GM23338 (cell line): ENCODE data around the gene IKZF1. TPM values are rescaled to one million over a fixed set of nuclear protein-coding genes. Genes with fewer than 3 reads are reported as not detected.

Source experiments
- ATAC-seq: fragments of 200-7000 bp; cut with Tn5 transposase; 3 replicates; pipeline ENCODE4 v1.9.1; 2020
- DNase-seq: peaks from one replicate; pipeline ENCODE4 v3.0.0-alpha.2; 2015; ENCODE audit warnings: low spot score
- H2AFZ ChIP-seq: fragments of 200-600 bp; sonication (generic); 2 replicates; pipeline ENCODE4 v1.8.0; 2016; ENCODE audit warnings: antibody characterized with exemption, mild to moderate bottlenecking, moderate library complexity
- H3F3A ChIP-seq: fragments of 200-600 bp; sonication (generic); replicated peaks from 2 replicates; pipeline ENCODE4 v1.8.0; 2017; ENCODE audit warnings: antibody characterized with exemption, mixed run types, low read depth
- H3K27ac ChIP-seq: fragments of 200-600 bp; sonication (generic); 2 replicates; pipeline ENCODE4 v1.6.1; 2016; ENCODE audit warnings: low read depth
- H3K27me3 ChIP-seq: fragments of 200-600 bp; sonication (generic); 2 replicates; pipeline ENCODE4 v1.8.0; 2016; ENCODE audit warnings: mild to moderate bottlenecking, mixed run types, moderate library complexity; ENCODE audit not compliant: insufficient read depth
- H3K36me3 ChIP-seq: fragments of 200-600 bp; sonication (generic); 2 replicates; pipeline ENCODE4 v1.8.0; 2016; ENCODE audit warnings: mild to moderate bottlenecking; ENCODE audit not compliant: insufficient read depth
- H3K4me1 ChIP-seq: fragments of 200-600 bp; sonication (generic); 2 replicates; pipeline ENCODE4 v1.8.0; 2016; ENCODE audit warnings: mild to moderate bottlenecking, moderate library complexity; ENCODE audit not compliant: insufficient read depth
- H3K4me2 ChIP-seq: fragments of 200-600 bp; sonication (generic); 2 replicates; pipeline ENCODE4 v1.7.1; 2017; ENCODE audit warnings: mixed run types
- H3K4me3 ChIP-seq: fragments of 200-600 bp; sonication (generic); 2 replicates; pipeline ENCODE4 v1.6.1; 2016; ENCODE audit warnings: mixed run types
- H3K79me2 ChIP-seq: fragments of 200-600 bp; sonication (generic); replicated peaks from 2 replicates; pipeline ENCODE4 v1.8.0; 2017; ENCODE audit warnings: mild to moderate bottlenecking; ENCODE audit not compliant: insufficient read depth
- H3K9me2 ChIP-seq: fragments of 200-600 bp; sonication (generic); 2 replicates; pipeline ENCODE4 v1.8.0; 2017; ENCODE audit not compliant: insufficient read depth
- H4K20me1 ChIP-seq: fragments of 200-600 bp; sonication (generic); replicated peaks from 2 replicates; pipeline ENCODE4 v1.8.0; 2017; ENCODE audit warnings: mild to moderate bottlenecking; ENCODE audit not compliant: insufficient read depth
- H3K27ac Mint-ChIP-seq: 2 replicates; pipeline ENCODE4 v1.8.0; 2020; ENCODE audit warnings: inconsistent platforms, mild to moderate bottlenecking, moderate library complexity, mixed read lengths
- H3K27me3 Mint-ChIP-seq: 3 replicates; pipeline ENCODE4 v1.8.0; 2022; ENCODE audit warnings: low read depth, mild to moderate bottlenecking, moderate library complexity, mixed read lengths, inconsistent platforms; ENCODE audit not compliant: insufficient read depth, poor library complexity
- H3K36me3 Mint-ChIP-seq: 3 replicates; pipeline ENCODE4 v1.8.0; 2021; ENCODE audit warnings: low read depth, mild to moderate bottlenecking, inconsistent platforms, moderate library complexity, mixed read lengths
- H3K4me1 Mint-ChIP-seq: 3 replicates; pipeline ENCODE4 v1.8.0; 2020; ENCODE audit warnings: mild to moderate bottlenecking, inconsistent platforms, mixed read lengths
- H3K4me3 Mint-ChIP-seq: 3 replicates; pipeline ENCODE4 v1.8.0; 2021; ENCODE audit warnings: moderate library complexity, mild to moderate bottlenecking, inconsistent platforms, mixed read lengths
- H3K9me3 Mint-ChIP-seq: 3 replicates; pipeline ENCODE4 v1.8.0; 2020; ENCODE audit warnings: moderate library complexity, mild to moderate bottlenecking, inconsistent platforms, mixed read lengths
- CREB1 ChIP-seq: fragments of 250-450 bp; sonication (Bioruptor Pico); IDR thresholded peaks from 2 replicates; pipeline ENCODE4 v1.5.0; 2020; ENCODE audit warnings: low read depth, mild to moderate bottlenecking, moderate library complexity
- CTCF ChIP-seq, 2 experiments: fragments of 200-600 bp in 1 of 2; sonication (generic) in 1 of 2; conservative IDR thresholded peaks; 2 replicates each; pipeline versions ENCODE4 v1.5.1 to v1.6.1; 2016 to 2017; ENCODE audit warnings: antibody characterized with exemption in 2 of 2, low read depth in 2 of 2, mild to moderate bottlenecking in 2 of 2, moderate library complexity in 1 of 2
- EZH2 ChIP-seq: fragments of 200-600 bp; sonication (generic); IDR thresholded peaks from one replicate; pipeline ENCODE4 v1.8.0; 2017; ENCODE audit warnings: antibody characterized with exemption, mild to moderate bottlenecking, low read depth; ENCODE audit not compliant: unreplicated experiment
- EZH2phosphoT487 ChIP-seq: fragments of 200-600 bp; sonication (generic); IDR thresholded peaks from one replicate; pipeline ENCODE4 v1.8.1; 2018; ENCODE audit warnings: antibody characterized with exemption; ENCODE audit not compliant: unreplicated experiment
- JUNB ChIP-seq: IDR thresholded peaks from one replicate; pipeline ENCODE4 v1.6.1; 2016; ENCODE audit warnings: antibody characterized with exemption; ENCODE audit not compliant: unreplicated experiment
- NANOG ChIP-seq: IDR thresholded peaks from 2 replicates; pipeline ENCODE4 v1.6.1; 2016; ENCODE audit warnings: antibody characterized with exemption, borderline replicate concordance
- POLR2AphosphoS5 ChIP-seq: IDR thresholded peaks from 2 replicates; pipeline ENCODE4 v1.6.1; 2016; ENCODE audit warnings: antibody characterized with exemption, low read depth
- STAT1 ChIP-seq: IDR thresholded peaks from one replicate; pipeline ENCODE4 v1.6.1; 2016; ENCODE audit warnings: antibody characterized with exemption; ENCODE audit not compliant: unreplicated experiment
- ZNF114 ChIP-seq: fragments of 250-450 bp; sonication (Bioruptor Pico); IDR thresholded peaks from 2 replicates; pipeline ENCODE4 v1.5.0; 2020; ENCODE audit warnings: mild to moderate bottlenecking, moderate library complexity
- ZNF331 ChIP-seq: fragments of 250-450 bp; sonication (Bioruptor Pico); IDR thresholded peaks from 2 replicates; pipeline ENCODE4 v1.5.0; 2020; ENCODE audit warnings: low read depth, mild to moderate bottlenecking, moderate library complexity
- ZNF462 ChIP-seq: fragments of 250-450 bp; sonication (Bioruptor Pico); IDR thresholded peaks from 2 replicates; pipeline ENCODE4 v1.5.0; 2020; ENCODE audit warnings: mild to moderate bottlenecking, moderate library complexity
- polyA plus RNA-seq: library from polyadenylated mRNA; unstranded; fragments of >200 nt; fragmentation: Nextera tagmentation; extraction: Ambion mirVana; gene quantifications from 2 replicates; pipeline ENCODE4 v1.2.1, GENCODE V29; 2016
- total RNA-seq: library from RNA; depleted of rRNA; stranded (reverse); fragments of >200 nt; shearing (Covaris generic); gene quantifications from 2 replicates; pipeline ENCODE4 v1.2.3, GENCODE V29; 2014
- TF ChIP-seq, protein P1 (sequence below): IDR thresholded peaks from one replicate; pipeline ENCODE4 v1.6.1; 2018; ENCODE audit warnings: antibody characterized with exemption; ENCODE audit not compliant: unreplicated experiment
- TF ChIP-seq, protein P2 (sequence below): IDR thresholded peaks from 2 replicates; pipeline ENCODE4 v1.6.1; 2016; ENCODE audit warnings: antibody characterized with exemption

The IKZF1 gene
- total and polyA plus RNA-seq, 2 experiments from 2014 or later, result 0.57 to 1.8 TPM

GRCh38 chr7:50358041-50358705 lies 53.7 kb downstream of the IKZF1 start:
- Histone ChIP-seq H3K9me2 (peaks cover 7% of the 10 kb centered on the region), H3K36me3 (no peaks in the 10 kb centered on the region), H3K27ac (no peak overlapping the region), H3K4me1 (no peaks in the 10 kb centered on the region), H4K20me1 (no peaks in the 10 kb centered on the region), H3K4me2 (no peak overlapping the region), H3K4me3 (no peak overlapping the region), H3K27me3 (no peaks in the 10 kb centered on the region), H2AFZ (no peak overlapping the region), H3K79me2 (no peaks in the 10 kb centered on the region), H3F3A (no peaks in the 10 kb centered on the region)
- Mint-ChIP-seq H3K4me1 (peaks cover 11% of the 10 kb centered on the region), H3K9me3 (no peaks in the 10 kb centered on the region; the same call in 2 of the 3 replicates), H3K36me3 (no peaks in the 10 kb centered on the region), H3K27me3 (peaks cover 11% of the 10 kb centered on the region), H3K27ac (no peak overlapping the region), H3K4me3 (no peak overlapping the region)
- TF ChIP-seq ZNF114 (CRISPR knock-in tag) (no peak), ZNF331 (CRISPR knock-in tag) (no peak), STAT1 (no peak), CREB1 (no peak), JUNB (no peak), NANOG (no peak), EZH2phosphoT487 (no peak), ZNF462 (CRISPR knock-in tag) (no peak), POLR2AphosphoS5 (no peak), EZH2 (no peak), CTCF (conservative IDR thresholded peaks at IDR 0.05; ENCODE audit: low read depth in 2 of 2) (no peak)
- TF ChIP-seq, protein P1, sequence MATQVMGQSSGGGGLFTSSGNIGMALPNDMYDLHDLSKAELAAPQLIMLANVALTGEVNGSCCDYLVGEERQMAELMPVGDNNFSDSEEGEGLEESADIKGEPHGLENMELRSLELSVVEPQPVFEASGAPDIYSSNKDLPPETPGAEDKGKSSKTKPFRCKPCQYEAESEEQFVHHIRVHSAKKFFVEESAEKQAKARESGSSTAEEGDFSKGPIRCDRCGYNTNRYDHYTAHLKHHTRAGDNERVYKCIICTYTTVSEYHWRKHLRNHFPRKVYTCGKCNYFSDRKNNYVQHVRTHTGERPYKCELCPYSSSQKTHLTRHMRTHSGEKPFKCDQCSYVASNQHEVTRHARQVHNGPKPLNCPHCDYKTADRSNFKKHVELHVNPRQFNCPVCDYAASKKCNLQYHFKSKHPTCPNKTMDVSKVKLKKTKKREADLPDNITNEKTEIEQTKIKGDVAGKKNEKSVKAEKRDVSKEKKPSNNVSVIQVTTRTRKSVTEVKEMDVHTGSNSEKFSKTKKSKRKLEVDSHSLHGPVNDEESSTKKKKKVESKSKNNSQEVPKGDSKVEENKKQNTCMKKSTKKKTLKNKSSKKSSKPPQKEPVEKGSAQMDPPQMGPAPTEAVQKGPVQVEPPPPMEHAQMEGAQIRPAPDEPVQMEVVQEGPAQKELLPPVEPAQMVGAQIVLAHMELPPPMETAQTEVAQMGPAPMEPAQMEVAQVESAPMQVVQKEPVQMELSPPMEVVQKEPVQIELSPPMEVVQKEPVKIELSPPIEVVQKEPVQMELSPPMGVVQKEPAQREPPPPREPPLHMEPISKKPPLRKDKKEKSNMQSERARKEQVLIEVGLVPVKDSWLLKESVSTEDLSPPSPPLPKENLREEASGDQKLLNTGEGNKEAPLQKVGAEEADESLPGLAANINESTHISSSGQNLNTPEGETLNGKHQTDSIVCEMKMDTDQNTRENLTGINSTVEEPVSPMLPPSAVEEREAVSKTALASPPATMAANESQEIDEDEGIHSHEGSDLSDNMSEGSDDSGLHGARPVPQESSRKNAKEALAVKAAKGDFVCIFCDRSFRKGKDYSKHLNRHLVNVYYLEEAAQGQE, result no peak
- TF ChIP-seq, protein P2, sequence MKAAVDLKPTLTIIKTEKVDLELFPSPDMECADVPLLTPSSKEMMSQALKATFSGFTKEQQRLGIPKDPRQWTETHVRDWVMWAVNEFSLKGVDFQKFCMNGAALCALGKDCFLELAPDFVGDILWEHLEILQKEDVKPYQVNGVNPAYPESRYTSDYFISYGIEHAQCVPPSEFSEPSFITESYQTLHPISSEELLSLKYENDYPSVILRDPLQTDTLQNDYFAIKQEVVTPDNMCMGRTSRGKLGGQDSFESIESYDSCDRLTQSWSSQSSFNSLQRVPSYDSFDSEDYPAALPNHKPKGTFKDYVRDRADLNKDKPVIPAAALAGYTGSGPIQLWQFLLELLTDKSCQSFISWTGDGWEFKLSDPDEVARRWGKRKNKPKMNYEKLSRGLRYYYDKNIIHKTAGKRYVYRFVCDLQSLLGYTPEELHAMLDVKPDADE, result no peak
- no peak for ATAC-seq
- DNase-seq, result no peak
